HG03108 (cell line): ENCODE results near the gene METTL1.

Experiments used
- ATAC-seq: cut with Tn5 transposase; IDR thresholded peaks from one replicate; pipeline ENCODE4 v1.9.1; 2021; ENCODE audit warnings: moderate library complexity; ENCODE audit not compliant: unreplicated experiment

The METTL1 gene

DNA sequence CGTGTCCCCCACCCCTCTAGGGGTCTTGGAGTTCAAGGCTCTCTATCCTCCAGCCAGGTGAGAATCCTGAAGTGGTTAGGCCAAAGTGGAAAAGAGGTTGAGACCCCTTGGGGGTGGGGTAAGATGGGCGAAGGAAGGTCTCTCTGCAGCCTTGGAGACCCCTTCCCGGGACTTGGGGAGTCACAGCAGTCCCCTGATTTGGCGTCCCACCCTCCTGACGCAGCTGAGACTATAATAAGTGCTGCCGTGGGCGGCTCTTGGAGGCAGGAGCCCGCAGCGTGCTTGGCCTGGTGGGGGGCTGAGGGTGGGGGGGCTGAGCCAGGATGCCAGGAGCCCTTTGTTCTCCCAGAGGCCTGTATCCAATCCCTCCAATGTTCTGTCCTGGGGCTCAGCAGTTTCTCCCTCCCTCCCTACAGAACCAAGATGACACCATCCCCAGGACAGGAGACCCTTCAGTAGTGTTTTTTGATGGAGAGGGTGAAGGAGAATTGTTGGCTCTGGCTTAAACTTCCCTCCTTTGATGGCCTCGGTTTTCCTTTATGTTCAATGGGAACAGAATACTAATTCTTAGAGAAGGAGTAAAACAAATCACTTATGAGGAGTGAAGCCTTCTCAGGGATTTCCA lies 31.9 kb downstream of the METTL1 start:
- no peak for ATAC-seq

GRCh38 chr12:57739387-57739786 lies 32.5 kb downstream of the METTL1 start:
- ATAC-seq: no peak

GRCh38 chr12:57738661-57739237 lies 33.2 kb downstream of the METTL1 start, which contains the start of gene AGAP2:
TSS of gene AGAP2 (minus strand) at chr12:57738742. CDS start at chr12:57738246, 496 bp downstream.
- ATAC-seq: no peak

DNA sequence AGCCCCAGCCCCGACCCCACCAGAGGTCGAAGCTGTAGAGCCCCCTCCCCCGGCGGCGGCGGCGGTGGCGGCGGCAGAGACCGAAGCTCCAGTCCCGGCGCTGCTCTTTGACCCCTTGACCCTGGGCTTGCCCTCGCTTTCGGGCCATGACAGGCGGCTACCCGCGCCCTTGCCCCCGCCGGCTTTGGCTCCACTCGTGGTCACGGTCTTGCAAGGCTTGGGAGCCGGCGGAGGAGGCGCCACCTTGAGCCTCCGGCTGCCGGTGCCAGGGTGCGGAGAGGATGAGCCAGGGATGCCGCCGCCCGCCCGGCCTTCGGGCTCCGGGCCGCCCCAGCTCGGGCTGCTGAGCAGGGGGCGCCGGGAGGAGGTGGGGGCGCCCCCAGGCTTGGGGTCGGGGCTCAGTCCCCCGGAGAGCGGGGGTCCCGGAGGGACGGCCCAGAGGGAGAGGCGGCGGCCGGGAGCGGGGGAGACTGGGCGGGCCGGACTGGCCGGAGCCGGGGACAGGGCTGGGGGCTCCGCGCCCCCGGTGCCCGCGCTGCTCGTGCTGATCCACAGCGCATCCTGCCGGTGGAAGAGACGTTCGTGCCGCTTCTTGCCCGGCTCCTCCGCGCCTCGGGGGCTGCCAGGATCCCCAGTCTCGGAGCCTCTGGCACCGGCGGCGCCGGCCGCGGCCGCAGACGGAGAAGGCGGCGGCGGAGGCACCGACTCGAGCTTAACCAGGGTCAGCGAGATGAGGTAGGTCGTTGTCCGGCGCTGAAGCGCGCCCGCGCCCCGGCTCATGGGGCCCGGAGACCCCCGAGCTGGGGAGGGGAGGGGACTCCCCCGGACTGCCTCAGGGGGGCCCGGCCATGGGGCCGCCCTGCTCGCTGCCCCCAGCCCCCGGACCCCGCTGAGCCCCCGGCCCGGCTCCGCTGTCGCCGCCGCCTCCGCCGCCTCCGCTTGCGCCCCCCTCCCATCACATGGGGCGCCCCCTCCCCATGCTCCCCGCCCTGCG lies 34.1 kb downstream of the METTL1 start:
- ATAC-seq: no peak

DNA sequence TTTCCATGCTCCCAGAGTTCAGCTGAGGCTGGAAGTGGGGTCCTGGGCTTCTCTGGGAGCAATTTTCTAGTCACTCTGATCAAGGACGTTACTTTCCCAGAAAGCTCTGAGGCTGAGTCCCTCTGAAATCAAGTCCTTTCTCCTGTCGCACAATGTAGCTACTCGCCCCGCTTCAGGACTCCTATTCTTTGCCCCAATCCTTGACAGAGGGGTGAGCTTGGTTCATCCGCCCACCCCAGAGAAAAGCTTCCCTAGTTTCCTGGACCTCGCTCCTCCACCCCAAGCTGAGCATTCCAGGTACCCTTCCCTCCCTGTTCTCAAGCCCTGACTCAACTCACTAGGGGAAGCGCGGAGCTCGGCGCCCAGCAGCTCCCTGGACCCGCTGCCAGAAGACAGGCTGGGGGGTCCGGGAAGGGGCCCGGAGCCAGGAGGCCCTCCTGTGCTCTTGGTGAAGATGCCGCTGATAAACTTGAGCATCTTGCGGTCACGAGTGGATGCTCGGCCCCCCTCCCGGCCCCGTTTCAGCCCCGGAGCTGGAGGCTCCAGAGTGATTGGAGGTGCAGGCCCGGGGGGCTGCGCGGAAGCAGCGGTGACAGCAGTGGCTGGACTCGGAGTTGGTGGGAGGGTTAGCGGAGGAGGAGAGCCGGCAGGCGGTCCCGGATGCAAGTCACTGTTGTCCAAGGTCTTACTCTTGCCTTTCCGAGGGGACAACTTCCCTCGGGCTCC lies 35.0 kb downstream of the METTL1 start:
- no peak for ATAC-seq

DNA sequence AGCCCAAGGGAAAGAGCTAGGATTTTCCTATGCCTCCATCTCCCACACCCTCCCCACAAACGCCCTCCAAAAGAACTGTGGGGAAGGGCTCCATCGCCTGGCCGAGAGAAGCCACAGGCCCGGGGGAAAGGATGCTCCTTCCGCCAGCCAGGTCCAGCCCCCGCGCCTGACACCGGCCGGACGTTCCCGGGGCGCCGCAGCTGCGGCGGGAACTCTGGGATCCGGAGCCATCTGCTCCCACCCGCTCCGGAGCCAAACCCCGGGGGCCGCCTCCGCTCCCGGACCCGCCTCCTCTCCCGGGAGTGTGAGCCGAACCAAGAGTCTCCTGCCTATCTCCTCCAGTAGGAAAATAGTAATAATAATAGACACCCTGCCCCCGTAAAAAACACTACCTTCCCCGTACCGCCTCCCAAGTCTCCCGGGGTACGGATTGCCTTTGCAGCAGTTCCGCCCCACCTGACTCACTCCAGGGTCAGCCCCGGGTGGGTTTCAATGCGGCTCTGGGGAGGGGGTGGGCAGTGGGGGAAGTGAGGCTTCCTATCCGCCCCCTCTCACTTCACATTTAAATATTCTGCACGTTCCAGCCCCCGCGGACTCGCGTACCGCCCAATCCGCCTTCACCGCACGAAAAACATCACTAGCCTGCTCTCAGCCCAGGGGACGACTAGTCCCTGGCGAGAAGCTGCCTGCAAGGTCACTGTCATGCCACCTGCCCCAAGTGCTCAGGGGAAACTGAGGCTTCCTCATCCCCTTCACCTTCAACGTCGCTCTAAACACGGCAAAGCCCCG lies 35.8 kb downstream of the METTL1 start:
- ATAC-seq: no peak

- no peak for ATAC-seq
These were observed 36.6 kb downstream of the METTL1 start for GRCh38 chr12:57735198-57735855.

GRCh38 chr12:57734591-57734990 lies 37.3 kb downstream of the METTL1 start:
- ATAC-seq: no peak

DNA sequence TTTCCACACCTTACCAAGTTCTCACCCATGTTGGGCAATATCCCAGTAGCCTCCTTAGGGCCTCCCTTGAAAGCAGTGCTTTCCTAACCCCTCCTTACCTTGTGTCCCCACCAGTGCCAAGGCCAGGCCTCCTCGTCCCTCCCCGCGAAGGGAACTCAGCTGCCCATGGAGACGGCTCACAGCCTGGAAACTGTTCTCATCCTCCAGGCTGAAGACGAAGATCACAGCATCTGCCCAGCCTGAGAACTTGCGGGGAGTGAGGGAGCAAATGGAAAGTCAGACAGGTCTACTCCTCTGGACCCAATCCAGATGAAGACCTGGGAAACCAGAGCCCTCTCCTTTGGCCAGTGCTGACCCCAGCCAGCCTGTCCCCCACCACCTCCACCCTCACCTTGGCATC lies 38.0 kb downstream of the METTL1 start:
- no peak for ATAC-seq

DNA sequence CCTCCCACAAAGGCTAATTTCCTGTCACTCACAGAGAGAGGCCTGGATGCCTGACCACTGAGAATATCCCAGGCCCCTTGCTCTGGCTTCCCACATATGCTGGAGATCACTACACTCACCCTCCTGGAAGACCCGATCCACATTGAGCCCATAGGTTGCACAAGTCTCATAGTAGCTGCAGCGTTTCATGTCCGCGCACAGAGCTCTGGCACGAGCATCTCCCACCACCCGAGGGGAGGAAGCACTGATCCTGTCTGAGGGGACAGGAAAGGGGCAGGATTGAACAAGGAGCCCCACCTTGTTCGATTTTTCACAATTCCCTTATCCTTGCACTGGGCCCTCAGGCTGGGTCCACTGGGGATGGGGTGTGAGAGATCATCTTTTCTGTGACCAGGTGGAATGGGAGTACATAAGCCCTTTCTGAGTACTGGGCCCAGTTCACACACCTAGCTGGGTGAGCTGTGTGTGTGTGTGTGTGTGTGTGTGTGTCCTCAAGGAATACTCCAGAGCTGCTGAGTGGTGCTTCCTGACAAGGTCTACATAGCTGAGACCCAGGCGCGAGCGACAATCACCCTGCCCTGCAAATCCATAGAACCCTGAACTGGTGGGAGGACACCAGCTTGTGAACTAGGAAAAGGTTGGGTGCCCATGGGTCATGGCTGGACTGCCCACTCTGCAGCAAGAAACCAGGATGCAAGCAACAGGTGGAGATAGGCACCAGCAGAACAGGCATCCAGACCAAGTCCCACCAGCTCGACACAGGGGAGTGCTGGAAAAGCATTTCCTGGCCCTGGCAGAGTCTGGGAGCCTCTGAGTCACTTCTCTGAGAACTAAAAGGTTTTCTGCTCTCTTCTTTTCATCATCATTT lies 38.9 kb downstream of the METTL1 start:
- no peak for ATAC-seq

- no peak for ATAC-seq
These were observed 39.6 kb downstream of the METTL1 start for GRCh38 chr12:57732270-57732669.

- ATAC-seq: no peak
These were observed 40.4 kb downstream of the METTL1 start for GRCh38 chr12:57731411-57732080.

DNA sequence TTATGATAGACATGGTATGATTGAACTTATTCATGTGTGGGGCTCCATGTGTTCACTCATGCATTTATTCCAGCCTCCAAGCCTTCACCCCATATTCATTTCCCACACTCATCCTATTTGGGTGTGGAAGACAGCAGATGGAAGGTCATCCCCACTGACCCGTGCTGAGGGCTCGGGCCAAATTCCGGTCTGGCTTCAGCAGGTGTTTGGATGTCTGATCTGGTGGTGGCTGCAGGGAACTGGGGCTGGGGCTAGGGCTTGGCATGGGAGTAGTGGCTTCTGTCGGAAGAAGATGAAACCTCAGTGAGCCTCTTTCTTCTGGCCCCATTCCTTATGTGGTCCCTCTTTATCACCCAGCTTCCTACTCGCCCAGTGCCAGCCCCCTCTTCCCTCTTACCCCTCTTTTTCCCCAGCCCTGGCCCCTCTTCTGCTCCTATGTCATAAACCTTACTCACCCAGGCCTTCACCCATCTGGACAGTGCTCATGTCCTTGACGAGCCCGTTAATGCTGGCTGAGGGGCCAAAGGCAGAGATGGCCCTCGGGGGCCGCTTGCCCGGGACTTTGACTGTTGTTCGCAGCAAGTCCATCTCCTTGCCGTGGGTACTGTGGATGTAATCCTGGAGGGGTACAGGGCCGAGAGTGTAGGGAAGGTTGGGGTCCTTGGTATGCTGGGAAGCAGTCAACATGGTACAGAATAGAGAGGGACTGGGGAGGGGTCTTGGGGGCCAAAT lies 41.4 kb downstream of the METTL1 start:
- ATAC-seq: no peak

GRCh38 chr12:57729321-57729844 lies 42.5 kb downstream of the METTL1 start:
- ATAC-seq: no peak

DNA sequence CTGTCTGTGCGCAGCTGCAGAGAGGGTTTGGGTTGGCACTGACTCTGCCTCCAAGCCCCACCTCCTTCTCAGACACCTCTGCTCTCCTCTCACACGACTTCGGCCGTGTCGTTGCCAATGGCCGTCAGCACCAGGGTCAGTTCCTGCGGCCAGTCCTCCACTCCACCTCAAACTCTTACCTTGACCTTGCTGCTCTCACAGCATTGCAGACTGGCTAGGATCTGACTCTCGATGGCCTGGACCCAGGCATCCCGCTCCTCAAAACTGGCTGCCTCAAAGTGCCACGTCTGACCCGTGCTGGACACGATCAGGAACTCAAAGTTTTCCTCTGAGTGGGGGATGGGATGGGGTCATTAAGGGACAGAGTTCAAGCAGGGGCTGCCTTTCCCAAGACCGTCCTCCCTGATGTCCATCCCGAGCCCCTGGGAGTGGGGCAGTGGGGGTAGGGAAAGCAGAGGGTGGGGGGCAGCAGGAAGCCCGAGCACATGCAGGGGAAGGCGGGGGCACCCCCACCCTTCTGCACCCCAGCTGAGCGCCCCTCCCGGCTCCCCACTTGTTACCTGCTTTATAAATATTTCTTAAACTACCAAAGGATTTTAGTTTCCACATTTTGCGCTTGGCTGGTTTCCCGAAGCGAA lies 44.0 kb downstream of the METTL1 start:
- no peak for ATAC-seq

- no peak for ATAC-seq
These were observed 44.8 kb downstream of the METTL1 start for GRCh38 chr12:57726884-57727757.
